Stimulated activated CD4-positive, alpha-beta T cell treated with anti-CD3 and anti-CD28 coated beads, Interleukin-1b, Interleukin-23, amount 100 ng/mL, for 24 hours (primary cell): Measurements from ENCODE around the gene SCAMP2.
A peak's percentile ranks its signal among the peaks of the same experiment; 100 is the strongest.
"Not testable (repeated sequence)": the region's sequence is repeated elsewhere in the genome, so short reads cannot be mapped to it uniquely, and the experiment has no call there.

Experiments
- DNase-seq, 4 experiments: peaks; one replicate each; pipeline ENCODE4 v3.0.0-alpha.2; 2020; ENCODE audit warnings: low read depth in 4 of 4, low spot score in 1 of 4

The SCAMP2 gene, protein sequence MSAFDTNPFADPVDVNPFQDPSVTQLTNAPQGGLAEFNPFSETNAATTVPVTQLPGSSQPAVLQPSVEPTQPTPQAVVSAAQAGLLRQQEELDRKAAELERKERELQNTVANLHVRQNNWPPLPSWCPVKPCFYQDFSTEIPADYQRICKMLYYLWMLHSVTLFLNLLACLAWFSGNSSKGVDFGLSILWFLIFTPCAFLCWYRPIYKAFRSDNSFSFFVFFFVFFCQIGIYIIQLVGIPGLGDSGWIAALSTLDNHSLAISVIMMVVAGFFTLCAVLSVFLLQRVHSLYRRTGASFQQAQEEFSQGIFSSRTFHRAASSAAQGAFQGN

DNA sequence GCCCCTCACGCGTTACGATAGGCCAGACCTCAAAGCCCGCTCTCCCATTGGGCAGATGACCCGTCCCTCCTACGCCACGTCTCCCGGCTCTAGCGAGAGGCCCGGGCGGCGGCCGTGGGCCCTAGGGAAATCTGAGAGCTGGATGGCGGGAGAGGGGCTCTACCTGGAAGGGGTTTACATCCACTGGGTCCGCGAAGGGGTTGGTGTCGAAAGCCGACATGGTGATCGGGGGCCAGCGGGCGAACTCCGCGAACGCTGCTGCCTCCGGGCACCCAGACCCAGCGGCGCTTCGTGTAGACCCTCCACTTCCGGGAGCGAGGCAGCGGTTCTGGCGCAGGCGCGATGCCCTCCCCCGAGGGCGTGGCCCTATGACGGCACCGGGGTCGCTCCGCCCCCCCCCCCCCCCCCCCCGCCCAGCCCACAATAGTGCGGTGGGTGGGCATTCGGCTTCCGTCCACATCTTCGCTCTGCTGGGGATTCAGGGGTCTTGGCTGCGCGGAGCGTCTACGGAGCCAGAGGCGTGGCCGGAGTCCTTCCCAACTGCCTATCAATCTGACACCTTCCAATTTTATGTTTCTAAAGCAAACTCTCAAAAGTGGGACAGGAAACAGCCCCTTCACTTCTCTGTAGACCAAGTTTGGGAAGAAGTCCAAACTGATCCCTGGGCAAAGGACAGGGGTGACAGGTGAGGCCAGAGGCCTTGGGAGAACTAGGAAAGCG lies at the start of gene SCAMP2:
TSS of gene SCAMP2 (minus strand) at position 330 of the 720 bp plus-strand sequence. CDS start at position 220, 110 bp downstream.
- DNase-seq, result peak; percentile 70 to 84 (median 80)

DNA sequence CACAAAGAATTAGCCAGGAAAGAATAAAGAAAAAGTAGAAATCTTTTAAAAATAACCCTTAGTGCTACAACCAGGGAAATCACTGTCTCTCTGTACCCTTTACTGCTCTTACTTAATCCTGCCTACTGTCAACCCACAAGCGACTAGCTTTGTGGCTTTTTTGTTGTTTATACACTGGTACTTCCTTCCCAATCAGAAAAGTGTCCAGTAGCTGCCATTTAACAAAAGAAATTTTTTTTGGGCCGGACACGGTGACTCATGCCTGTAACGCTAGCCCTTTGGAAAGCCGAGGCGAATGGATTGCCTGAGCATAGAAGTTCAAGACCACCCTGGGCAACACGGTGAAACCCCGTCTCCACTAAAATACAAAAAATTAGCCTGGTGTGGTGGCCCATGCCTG lies 47.3 kb upstream of the SCAMP2 start:
- no peak for DNase-seq

DNA sequence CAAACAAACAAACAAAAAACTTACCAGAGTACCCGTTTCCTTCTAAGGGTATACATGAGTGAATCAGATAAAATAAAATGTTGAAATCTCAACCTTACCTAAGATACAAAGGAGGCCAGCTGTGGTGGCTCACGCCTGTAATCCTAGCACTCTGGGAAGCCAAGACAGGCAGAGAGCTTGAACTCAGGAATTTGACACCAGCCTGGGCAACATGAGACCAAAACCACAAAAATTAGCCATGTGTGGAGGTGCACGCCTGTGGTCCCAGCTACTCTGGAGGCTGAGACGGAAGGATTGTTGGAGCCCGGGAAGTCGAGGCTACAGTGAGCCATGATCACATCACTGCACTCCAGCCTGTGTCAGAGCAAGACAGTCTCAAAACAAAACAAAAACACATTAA lies 44.5 kb upstream of the SCAMP2 start:
- no peak for DNase-seq

DNA sequence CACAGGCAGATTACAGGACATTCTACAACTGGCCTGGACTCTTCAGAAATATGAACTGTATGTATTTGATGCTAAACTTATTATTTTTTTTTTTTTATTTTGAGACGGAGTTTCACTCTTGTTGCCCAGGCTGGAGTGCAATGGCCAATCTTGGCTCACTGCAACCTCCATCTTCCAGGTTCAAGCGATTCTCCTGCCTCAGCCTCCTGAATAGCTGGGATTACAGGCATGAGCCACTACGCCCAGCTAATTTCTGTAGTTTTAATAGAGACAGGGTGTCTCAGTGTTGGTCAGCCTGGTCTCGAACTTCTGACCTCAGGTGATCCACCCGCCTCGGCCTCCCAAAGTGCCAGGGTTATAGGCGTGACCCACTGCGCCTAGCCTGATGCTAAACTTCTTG lies 40.6 kb upstream of the SCAMP2 start:
- DNase-seq, result not testable (repeated sequence)

DNA sequence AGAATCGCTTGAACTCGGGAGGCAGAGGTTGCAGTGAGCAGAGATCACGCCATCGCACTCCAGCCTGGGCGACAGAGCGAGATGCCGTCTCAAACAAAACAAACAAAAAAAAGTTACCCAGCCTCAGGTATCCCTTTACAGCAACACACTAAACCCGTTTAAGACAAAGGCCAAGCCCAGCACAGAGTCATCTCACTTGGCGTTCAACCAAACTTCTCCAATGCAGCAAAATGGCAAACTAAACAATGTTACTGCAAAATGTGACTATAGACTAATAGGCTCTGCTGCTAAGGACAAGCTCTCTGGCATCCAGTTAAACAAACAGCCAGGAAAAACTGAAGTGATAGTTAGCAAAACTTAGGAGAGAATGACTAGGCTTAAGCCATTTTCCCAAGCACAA lies 39.9 kb upstream of the SCAMP2 start:
- no peak for DNase-seq

DNA sequence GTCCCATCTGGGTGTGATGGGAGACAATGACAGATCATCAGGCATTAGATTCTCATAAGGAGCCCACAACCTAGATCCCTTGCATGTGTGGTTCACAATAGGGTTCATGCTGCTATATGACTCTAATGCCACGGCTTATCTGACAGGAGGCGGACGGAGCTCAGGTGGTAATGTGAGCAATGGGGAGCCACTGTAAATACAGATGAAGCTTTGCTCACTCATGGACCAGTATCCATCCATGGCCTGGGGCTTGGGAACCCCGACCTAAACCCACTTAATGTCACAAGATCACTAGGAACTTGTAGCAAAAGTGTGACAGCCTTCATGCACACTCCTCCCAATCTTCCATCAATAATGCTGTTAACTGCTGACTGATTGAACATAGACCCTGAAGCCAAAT lies 35.5 kb upstream of the SCAMP2 start:
- no peak for DNase-seq

DNA sequence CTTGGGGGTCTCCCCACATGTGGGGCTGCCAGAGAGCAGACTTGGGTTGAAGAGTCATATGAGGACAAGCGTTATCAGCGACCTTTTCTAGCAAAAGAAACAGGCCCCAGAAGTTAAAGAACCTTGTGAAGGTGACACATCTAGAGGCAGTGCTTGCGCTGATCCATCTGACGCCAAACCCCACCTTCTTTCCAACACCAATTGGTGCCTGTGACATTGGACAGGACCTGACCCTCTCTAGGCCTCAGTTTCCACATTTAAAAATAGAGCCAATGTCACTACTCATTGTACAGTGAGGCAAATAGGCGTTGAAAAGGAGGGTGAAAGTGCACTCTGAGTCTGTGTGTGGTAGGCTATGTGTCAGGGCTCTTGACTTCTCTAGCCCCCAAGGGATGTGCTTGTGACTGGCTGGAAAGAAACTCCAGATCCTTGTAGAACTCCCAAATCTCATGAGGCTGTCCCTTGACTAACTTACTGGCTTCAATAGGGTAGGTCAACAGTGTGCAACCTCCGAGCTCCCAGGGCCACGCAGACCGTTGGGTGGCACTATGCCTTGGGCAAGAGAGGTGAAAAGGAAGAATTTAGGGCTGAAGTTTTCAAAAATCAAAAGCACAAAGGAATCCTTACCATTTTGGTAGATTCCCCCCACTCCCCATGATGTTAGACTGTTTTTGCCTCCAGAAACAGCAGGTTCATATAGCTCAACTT lies 34.2 kb upstream of the SCAMP2 start:
- DNase-seq, result no peak

DNA sequence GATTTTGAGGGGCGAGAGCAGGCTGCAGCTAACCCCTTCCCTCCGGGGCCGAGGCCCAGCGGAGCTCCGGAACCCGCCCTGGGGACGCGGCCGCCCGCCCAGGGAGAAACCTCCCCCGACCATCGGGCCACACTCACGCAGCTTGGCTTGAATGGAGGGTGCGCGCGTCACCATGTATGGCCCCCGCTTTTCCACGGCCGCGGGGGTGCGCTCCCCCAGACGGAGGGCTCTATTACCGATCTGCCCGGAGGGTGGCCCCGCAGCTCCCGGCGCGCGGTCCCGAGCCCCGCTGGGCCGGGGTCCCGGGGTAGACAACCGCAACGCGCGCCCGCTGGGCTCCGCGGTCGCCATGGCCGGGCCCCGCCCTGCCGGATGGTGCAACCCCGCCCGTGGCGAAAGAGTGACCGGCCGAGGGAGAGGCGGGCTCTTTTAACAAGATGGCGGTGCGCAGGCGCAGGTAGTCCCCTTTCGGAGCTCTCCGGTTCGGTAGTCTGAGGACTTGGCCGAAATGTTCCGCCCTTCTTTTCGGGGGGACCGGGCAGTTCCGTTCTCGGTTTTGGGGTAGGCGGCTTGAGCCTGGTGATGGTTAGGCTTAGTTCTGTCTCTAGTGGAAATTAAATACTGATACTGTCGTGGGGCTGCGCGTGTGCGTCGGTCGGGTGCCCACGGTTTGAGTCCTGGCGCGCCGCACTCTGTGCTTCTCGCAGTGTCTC lies 33.4 kb upstream of the SCAMP2 start, which contains the start of gene FAM219B:
TSS of gene FAM219B (minus strand) at position 402 of the 713 bp plus-strand sequence. CDS start at position 351, 51 bp downstream.
- peak; percentile 47 to 73 (median 60) for DNase-seq

DNA sequence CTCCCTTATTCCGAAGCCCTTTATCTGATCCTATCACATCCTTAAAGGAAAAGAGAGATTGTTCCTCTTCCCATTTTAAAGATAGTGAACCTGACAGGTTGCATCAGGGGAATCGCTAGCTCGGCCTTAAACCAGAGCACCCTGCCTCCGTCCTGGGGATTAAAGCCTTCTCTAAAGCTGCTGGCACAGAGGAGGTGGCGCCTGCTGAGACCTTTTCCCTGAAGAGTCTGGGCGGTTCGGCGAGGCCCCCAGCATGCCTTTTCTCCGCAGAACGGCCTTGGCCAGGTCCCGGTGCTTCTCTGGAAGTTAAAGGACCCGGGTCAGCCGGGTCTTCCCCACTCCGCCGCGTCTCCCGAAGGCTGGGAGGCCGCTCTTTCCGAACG lies 32.9 kb upstream of the SCAMP2 start:
- DNase-seq, result peak in 2 of 4 experiments; percentile 15 to 18

DNA sequence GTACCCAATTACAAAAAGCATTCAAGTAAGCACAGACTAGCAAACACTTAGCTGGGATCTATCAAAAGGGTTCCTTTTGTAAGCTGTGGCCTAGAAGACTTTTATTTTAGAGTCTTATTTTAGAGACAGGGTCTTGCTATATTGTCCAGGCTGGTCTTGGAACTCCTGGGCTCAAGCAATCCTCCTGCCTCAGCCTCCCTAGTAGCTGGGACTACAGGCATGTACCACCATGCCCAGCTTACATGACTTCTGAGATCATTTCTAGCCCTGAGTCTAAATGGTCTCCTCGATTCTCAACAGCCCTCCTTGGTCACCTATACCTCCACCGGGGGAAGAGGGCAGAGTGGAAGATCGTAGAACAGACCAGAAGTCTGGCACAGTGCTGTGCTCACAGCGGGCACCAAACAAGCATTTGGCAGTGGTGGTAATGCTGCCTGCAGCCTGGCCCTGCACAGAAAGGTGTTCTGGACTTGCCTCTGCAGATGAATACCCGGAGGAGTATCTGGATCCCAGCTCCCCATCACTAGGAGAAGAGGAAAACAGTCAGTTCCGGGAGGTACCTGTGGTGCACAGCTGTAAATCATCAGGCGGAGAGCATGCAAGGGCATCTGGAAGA lies 31.1 kb upstream of the SCAMP2 start:
- DNase-seq, result no peak

DNA sequence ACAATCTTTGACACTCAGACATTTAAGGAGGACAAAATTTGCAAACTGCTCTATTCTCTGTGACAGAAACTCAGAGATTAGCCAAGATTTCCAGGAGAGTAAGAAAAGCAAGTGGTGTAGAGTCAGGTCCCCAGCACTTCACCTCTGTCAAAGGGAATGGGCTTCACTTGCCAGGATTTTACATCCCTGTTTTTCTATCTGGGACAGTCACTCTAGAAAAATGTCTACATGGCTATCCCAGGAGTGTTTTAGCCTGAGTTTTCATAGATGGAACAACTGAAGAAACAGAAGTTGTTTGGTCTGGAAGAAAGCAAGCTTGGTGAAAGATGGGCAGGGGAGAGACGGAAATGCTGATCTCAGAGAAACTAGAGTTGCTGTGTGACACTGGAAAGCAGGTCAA lies 30.5 kb upstream of the SCAMP2 start:
- DNase-seq, result no peak

DNA sequence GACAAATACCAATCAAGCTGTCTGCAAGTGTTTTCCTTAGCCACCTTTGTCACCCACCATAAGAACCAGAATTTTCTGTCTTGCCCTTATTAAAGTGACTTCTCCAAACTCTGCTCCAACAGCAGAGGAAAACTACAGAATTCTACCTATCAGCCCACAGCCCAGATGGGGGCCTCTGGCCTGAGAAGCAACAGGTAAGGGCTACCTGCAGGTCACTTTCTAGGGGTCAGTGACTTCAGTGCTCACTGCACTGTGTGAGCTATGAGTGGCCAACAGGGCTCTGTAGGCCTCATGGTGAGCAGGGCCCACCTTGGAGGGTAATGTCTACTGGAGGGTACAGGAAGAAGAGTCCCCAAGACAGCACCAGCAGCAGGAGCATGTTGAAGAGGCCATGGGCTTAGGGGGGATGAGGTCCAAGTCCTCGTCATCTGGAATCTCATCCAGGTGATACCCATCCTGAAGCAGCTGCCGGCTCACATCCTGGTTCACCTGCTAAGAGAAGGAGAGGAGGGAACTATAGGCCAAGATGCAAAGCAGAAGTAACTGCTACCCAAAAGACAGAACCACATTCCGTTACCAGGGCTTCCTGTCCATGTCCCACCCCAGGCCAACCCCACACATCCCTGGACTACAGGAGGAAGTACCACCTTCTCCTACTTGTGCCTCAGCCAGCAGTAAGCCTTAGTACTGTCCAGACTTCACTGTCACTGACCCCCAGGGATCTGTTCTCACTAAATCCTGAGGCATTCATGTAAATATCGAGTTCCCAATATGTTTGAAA lies 29.3 kb upstream of the SCAMP2 start:
- no peak for DNase-seq

DNA sequence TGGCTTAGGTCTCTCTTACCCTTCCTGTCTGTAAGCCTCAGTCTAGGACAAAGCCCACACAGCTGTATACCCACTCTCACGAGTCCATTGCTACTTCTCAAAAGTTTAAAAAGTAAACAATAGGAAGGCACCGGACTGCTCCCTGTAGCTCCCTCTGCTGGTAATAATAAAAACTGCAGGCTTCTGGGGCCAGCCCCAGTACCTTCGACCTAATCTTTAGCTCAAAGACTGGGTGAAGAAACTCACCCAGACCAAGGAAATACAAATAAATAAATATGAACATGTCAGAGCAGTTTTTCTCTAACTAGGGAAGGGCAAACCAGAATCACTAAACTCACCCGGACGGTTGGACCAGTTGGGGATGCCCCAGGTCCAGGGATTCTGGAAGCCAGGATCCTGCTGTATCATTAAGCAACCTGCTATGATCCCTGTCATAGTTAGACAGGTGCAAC lies 28.5 kb upstream of the SCAMP2 start:
- DNase-seq, result peak; percentile 28 to 41 (median 32)

DNA sequence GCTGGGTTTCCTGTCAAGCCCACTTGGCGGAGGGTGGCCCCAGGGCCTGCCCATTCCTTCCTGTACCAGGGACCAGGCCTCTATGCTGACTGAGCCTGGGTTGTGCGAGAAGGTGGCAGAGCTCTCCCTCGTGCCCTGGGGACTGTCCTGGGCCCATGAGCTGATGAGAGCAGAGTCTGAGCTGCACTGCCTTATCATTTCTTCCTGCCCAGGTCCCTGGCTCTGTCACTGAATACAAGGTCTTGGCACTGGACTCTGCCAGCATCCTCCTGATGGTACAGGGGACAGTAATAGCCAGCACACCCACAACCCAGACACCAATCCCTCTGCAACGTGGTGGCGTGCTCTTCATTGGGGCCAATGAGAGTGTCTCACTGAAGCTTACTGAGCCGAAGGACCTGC lies 24.1 kb upstream of the SCAMP2 start:
- no peak for DNase-seq

DNA sequence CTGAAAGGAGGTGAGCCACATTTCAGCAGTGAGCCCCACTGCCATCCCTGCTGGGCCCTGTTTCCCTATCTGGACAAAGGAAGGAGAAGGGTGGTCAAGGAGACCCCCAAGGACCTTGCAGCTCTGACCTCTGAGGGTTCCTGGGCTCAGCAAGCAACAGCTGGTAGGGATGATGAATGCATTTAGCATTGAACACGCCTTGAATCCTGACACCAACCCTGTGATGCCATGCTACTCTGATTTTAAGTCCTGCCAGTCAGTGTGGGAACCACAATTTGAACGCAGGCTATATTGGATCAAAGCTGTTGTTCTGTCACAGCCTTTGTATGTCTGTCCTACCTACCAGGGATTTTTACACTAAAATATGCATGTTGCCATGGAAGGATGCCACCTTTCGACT lies 23.2 kb upstream of the SCAMP2 start:
- no peak for DNase-seq

DNA sequence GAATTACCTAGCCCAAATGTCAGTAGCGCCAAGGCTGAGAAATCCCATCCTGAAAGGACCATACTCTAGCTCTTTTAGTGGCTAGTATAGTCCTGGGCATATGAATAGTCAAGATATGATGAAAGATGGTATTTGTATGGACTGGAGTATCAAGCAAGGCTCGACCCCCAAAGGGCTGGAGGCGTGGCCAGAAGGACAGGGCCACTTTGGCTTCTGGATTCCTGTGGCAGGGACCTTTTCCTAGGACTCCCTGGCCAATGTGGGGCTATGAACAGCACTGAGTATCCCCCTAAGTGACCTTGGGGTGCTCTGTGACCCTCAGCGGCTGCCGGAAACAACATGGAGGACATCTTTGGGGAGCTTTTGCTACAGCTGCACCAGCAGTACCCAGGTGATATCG lies 22.7 kb upstream of the SCAMP2 start:
- DNase-seq, result no peak

DNA sequence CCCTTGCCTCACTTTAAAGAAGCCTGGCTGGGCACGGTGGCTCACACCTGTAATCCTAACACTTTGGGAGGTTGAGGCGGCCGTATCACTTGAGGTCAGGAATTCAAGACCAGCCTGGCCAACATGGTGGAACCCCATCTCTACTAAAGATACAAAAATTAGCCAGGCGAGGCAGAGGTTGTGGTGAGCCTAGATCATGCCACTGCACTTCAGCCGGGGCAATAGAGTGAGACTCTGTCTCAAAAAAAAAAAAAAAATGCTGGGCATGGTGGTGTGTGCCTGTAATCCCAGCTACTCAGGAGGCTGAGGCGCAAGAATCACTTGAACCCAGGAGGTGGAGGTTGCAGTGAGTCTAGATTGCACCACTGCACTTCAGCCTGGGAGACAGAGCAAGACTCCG lies 21.2 kb upstream of the SCAMP2 start:
- not testable (repeated sequence) for DNase-seq

DNA sequence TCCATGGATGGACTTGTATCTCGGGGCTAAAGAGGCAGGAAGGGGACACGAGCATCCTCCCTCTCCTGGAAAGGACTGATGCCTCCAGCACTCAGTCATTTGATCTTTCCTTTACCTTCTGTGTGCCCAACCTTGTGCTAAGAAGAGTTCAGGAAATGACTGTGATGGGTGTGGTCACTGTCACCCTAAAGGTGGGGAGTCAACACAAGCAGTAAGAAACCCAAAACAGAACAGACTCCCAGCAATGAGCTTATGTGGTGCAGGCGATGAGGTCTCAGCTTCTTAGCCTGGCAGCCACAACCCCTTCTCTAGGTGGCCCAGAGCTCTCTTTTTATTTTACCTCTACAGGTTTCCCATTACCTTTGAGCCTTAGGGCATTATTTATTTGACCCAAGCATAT lies 20.5 kb upstream of the SCAMP2 start:
- DNase-seq, result no peak

DNA sequence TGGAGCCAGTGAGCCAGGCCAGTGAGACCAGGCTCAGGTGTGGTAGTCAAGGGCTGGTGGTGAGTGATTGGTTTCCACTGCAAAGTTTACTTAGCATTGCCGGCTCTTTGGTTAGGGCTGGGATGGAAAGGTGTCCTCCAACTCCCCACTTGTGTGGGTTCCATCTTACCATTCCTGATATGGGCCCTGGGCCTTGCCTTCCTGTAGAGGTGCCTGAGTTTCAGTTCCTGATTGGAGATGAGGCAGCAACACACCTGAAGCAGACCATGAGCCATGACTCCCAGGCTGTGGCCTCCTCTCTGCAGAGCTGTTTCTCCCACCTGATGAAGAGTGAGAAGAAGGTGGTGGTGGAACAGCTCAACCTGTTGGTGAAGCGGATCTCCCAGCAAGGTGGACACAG lies 19.8 kb upstream of the SCAMP2 start:
- no peak for DNase-seq

DNA sequence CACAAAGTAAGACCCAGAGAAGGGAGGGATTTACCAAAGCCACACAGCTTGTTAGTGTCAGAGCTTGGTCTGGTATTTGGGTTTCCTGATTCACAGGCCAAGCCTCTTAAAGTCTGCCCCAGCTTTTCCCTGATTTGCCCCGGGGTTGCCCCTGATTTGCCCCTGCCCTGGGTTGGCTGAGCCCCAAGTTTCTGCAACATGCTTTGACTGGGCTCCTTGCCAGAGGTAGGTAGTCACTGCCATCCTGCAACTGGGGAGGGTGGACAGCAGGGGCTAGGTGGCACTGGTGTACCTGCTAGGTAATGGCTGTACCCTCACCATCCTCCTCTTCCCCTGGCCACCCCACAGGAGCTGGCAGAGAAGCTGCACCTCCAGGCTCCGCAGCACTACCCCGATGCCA lies 19.1 kb upstream of the SCAMP2 start:
- no peak for DNase-seq
